Measurements from ENCODE around the gene AATK.
A peak's percentile ranks its signal among the peaks of the same experiment; 100 is the strongest.

The AATK gene

DNA sequence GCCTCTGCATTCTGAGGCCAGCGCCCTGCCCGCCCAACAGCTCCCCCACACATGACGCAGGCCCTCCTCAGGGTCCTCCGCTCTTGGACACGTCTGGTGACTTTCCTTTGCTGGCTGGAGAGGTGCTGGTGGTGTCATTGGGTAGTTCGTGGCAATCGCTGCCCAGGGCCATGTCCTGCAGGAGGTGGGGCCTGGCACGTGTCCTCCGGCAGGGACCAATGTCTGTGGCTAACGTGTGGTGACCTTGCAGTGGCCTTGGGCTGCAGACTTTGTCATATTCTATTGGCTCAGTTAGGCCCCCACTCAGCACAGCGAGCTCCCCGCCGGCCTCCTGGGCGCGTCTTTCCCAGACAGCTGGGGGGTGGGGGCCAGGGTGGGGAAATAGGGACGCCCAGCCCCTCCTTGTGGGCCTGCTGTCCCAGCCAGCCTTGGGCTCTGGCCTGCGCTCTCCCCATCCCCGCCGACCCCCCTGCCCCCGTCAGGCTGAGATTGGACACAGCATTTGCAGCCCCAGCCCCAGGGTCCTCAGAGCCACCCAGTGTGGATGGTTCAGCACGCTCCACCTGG is 52.8 kb downstream of the AATK start:
- peaks cover 77% of the 10 kb centered on the region for H4K20me1 ChIP-seq
- H3K27ac ChIP-seq: no peak overlapping the region
- H3K4me1 ChIP-seq: peaks cover 76% of the 10 kb centered on the region
- TF ChIP-seq Cebpa-rat (IDR thresholded peaks at IDR 0.05): no peak
- no peaks in the 10 kb centered on the region for H3K9me3 ChIP-seq
- H3K4me2 ChIP-seq: no peak overlapping the region
- H3K36me3 ChIP-seq: no peaks in the 10 kb centered on the region
- H3K9ac ChIP-seq: no peak overlapping the region
- peaks cover 87% of the 10 kb centered on the region for H3K27me3 ChIP-seq
- no peak overlapping the region for H3K4me3 ChIP-seq

DNA sequence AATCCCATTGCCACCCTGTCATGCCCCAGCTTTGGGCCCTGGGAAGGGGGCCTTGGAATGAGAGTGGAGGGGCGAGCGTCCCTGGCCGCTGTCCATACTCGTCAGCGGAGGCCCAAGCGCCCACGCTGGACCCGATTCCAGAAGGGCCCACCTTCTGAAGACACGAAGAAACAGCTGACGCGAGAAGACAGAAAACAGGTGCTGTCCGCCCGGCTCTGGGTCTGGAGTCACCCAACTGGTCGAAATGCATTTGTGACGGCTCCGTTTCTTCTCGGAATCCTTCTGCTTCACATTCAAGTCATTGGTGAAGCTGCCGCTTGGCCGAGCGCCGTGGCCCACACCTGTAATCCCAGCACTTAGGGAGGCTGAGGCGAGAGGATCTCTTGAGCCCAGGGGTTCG is 53.6 kb downstream of the AATK start:
- Histone ChIP-seq H3K27me3 (peaks cover 87% of the 10 kb centered on the region), H3K27ac (no peak overlapping the region), H3K9ac (no peak overlapping the region), H3K4me3 (no peak overlapping the region), H3K36me3 (no peaks in the 10 kb centered on the region), H3K4me1 (peaks cover 76% of the 10 kb centered on the region), H4K20me1 (peaks cover 85% of the 10 kb centered on the region), H3K9me3 (no peaks in the 10 kb centered on the region), H3K4me2 (no peak overlapping the region)
- no peak for TF ChIP-seq Cebpa-rat (IDR thresholded peaks at IDR 0.05)

DNA sequence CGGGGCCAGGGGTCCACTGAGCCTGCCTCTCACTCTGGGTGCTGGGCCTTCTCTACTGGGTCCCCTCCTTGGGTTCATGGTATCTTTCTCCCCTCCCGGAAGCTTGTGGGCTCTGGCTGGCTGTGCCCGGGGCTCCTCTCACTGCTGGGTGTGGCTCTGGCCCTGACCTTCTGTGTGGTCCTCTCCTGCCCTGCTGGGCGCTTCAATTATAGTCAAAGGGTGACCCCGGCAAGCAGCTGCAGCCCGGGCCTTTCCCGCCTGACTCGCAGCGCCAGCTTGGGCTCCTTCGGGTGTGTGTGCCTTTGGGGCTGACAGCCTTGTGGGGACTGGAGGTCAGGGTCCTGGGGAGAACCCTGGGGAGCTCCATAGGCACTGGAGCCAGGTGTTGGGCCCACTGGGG is 55.0 kb downstream of the AATK start:
- Histone ChIP-seq H3K27ac (no peak overlapping the region), H4K20me1 (peaks cover 88% of the 10 kb centered on the region), H3K9me3 (no peaks in the 10 kb centered on the region)

DNA sequence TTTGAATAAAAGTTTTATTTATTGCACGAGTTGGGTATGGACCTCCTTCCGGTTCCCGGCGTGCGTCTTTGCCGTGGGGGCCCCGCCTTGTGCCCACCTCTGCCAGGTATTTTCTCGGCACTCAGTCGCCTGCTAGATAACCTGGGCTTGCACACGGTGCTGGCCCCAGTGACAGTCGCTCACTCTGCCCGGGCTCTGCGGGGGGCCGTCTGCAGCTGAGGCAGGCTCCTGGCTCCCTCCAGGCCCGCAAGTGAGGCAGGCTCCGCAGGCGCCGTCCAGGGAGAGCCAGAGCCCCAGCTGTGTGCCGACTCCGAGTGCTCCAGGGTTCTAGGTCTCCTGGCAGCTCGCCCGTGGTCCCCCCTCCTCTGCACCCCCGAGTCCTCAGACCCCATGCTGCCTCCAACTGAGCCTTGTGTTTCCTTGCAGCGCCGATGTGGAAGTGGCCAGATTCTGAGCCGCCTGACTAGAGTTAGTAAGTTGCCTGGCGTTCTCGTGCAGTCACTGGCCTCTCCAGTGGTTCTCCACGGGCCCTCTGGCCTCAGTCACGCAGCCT is 55.5 kb downstream of the AATK start:
- H4K20me1 ChIP-seq: peaks cover 88% of the 10 kb centered on the region
- H3K4me2 ChIP-seq: peak overlapping the region; percentile 82
- peaks cover 80% of the 10 kb centered on the region for H3K27me3 ChIP-seq

More for the DNA sequence above, 55.0 kb downstream of the AATK start:
- Histone ChIP-seq H3K27me3 (peaks cover 80% of the 10 kb centered on the region), H3K4me1 (peaks cover 73% of the 10 kb centered on the region), H3K36me3 (no peaks in the 10 kb centered on the region), H3K4me2 (peak overlapping the region; percentile 82; the same call in 1 of the 2 replicates), H3K4me3 (no peak overlapping the region), H3K9ac (no peak overlapping the region)
- no peak for TF ChIP-seq Cebpa-rat (IDR thresholded peaks at IDR 0.05)

DNA sequence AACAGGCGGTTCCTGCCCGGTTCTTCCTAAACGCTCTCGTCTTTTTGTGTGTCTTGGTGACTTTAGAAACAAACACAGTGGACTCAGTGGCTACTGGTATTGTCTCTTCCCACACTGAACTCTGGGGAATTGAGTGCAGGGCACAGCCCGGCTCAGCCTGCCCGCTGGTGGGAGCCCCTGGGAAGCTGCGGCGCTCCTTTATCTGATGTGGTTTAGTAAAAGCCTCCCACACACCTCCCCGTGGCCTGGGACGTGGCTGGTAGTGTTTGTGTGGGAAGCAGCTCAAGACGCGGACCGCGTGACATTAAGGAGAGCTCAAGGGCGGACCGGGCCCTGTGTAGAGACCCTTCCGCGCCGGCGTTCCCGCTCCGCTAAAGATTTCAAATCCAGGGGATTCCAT is 56.1 kb downstream of the AATK start:
- TF ChIP-seq Cebpa-rat (IDR thresholded peaks at IDR 0.05): no peak
- Histone ChIP-seq H3K4me1 (peaks cover 72% of the 10 kb centered on the region), H3K27ac (no peak overlapping the region), H3K36me3 (no peaks in the 10 kb centered on the region), H3K4me2 (peak overlapping the region; percentile 82), H3K9me3 (no peaks in the 10 kb centered on the region), H3K9ac (no peak overlapping the region), H3K27me3 (peaks cover 82% of the 10 kb centered on the region), H4K20me1 (peaks cover 88% of the 10 kb centered on the region), H3K4me3 (no peak overlapping the region)

More for the DNA sequence above, 55.5 kb downstream of the AATK start:
- H3K36me3 ChIP-seq: no peaks in the 10 kb centered on the region
- no peak overlapping the region for H3K27ac ChIP-seq
- no peaks in the 10 kb centered on the region for H3K9me3 ChIP-seq
- no peak overlapping the region for H3K4me3 ChIP-seq
- H3K4me1 ChIP-seq: peaks cover 72% of the 10 kb centered on the region
- no peak overlapping the region for H3K9ac ChIP-seq
- TF ChIP-seq Cebpa-rat (IDR thresholded peaks at IDR 0.05): no peak

DNA sequence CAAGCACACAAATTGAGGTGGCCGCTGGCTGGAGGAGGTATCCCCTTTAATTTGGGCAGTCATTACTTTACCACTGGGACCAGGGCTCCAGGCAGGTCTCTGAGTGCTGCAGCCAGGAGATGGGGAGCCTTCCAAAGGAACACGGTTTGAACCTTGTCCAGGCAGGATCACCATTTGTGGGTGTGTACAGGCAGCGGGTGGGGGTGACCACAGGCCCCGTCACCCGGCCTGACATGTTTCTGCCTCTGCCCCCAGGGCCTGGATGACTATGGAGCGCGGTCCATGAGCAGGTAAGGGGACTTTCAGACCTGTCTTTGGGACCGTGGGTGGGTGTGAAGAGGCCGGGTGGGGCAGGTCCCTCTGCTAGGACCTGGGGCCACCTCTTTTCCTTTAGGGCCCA is 57.8 kb downstream of the AATK start:
- Histone ChIP-seq H3K36me3 (no peaks in the 10 kb centered on the region), H3K4me3 (peak overlapping the region; percentile 7; the same call in 1 of the 2 replicates), H3K4me2 (peak overlapping the region; percentile 82), H3K27me3 (peaks cover 91% of the 10 kb centered on the region), H3K9ac (no peak overlapping the region), H3K27ac (no peak overlapping the region), H4K20me1 (peaks cover 89% of the 10 kb centered on the region), H3K4me1 (peaks cover 63% of the 10 kb centered on the region), H3K9me3 (no peaks in the 10 kb centered on the region)
- no peak for TF ChIP-seq Cebpa-rat (IDR thresholded peaks at IDR 0.05)

DNA sequence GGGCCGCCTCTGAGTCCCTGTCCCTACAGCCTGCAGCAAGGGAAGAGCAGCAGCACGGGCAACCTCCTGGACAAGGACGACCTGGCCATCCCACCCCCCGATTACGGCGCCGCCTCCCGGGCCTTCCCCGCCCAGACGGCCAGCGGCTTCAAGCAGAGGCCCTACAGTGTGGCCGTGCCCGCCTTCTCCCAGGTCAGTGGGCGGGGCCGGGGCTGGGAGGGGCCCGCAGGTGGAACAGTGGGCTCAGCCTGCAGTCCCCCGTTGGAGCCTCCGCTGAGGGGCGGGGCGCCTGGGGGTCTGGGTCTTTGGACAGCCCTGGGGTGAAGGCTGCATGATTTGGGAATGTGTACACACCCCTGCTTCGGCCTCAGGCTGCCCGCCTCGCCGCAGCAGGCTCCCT is 59.3 kb downstream of the AATK start:
- H3K27me3 ChIP-seq: peaks cover 87% of the 10 kb centered on the region
- peaks cover 78% of the 10 kb centered on the region for H3K4me1 ChIP-seq
- no peak overlapping the region for H3K9ac ChIP-seq
- no peaks in the 10 kb centered on the region for H3K9me3 ChIP-seq
- no peak overlapping the region for H3K27ac ChIP-seq
- H3K36me3 ChIP-seq: no peaks in the 10 kb centered on the region
- no peak for TF ChIP-seq Cebpa-rat (IDR thresholded peaks at IDR 0.05)
- H4K20me1 ChIP-seq: peaks cover 95% of the 10 kb centered on the region
- H3K4me2 ChIP-seq: no peak overlapping the region; the same call in 1 of the 2 replicates
- H3K4me3 ChIP-seq: no peak overlapping the region

DNA sequence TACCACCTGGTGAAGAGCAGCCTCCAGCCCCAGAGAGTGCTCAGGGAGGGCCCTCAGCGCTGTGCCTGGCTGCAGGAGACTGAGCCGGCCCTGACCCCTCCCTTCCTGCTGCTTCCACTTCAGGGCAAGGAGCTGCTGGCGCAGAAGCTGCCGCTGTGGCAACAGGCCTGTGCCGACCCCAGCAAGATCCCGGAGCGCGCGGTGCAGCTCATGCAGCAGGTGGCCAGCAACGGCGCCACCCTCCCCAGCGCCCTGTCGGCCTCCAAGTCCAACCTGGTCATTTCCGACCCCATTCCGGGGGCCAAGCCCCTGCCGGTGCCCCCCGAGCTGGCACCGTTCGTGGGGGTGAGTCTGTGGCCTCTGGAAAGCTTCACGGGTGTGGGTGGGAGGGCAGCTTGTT is 62.6 kb downstream of the AATK start:
- no peak overlapping the region for H3K4me3 ChIP-seq
- peaks cover 53% of the 10 kb centered on the region for H3K4me1 ChIP-seq
- H3K9ac ChIP-seq: no peak overlapping the region
- H3K36me3 ChIP-seq: no peaks in the 10 kb centered on the region
- no peak overlapping the region for H3K27ac ChIP-seq
- no peaks in the 10 kb centered on the region for H3K9me3 ChIP-seq
- TF ChIP-seq Cebpa-rat (IDR thresholded peaks at IDR 0.05): no peak
- H3K27me3 ChIP-seq: peaks cover 67% of the 10 kb centered on the region
- peaks cover 72% of the 10 kb centered on the region for H4K20me1 ChIP-seq
- peak overlapping the region; percentile 31; the same call in 1 of the 2 replicates for H3K4me2 ChIP-seq

DNA sequence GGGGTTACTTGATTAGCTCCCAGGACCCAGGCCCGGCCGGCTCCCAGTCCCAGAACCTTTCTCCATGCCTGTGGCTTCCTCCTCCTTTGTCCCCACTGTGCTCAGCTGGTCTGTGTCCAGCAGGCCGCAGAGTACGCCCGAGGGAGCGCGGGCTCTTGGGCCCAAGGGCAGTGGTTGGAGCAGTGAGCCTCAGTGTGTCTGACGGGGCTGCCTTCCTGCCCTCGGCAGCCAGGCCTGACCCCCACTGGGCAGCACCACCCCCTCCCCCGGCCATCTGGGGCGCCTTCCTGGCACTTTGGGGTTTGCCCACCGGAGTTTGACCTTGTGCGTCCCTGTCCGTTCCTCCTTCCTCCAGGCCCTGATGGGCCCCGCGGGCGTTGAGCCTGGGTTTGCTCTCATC is 63.2 kb downstream of the AATK start:
- H3K4me1 ChIP-seq: peaks cover 51% of the 10 kb centered on the region
- peaks cover 69% of the 10 kb centered on the region for H4K20me1 ChIP-seq
- H3K9me3 ChIP-seq: no peaks in the 10 kb centered on the region
- H3K4me2 ChIP-seq: peak overlapping the region; percentile 31; the same call in 1 of the 2 replicates
- H3K4me3 ChIP-seq: no peak overlapping the region
- H3K36me3 ChIP-seq: no peaks in the 10 kb centered on the region
- no peak overlapping the region for H3K27ac ChIP-seq
- no peak overlapping the region for H3K9ac ChIP-seq
- H3K27me3 ChIP-seq: peaks cover 67% of the 10 kb centered on the region
- no peak for TF ChIP-seq Cebpa-rat (IDR thresholded peaks at IDR 0.05)

DNA sequence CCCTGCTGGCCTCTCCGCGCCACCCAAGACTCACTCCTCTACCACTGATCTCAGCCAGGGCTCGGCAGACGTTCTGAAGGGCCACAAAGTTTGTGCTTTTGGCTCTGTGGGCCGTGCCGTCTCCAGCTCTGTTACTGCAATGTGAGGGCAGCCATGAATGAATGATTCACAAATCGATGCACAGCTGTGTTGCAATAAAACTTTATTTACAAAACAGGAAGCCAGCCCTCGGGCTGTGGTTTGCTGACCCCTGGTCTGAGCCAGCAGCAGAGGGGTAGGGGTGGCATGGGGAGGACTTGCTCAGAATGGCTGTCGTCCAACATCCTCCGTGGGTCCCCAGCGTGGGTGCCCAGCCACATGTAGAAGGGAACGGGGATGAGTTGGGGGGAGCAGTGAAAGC is 63.7 kb downstream of the AATK start:
- Histone ChIP-seq H3K9me3 (no peaks in the 10 kb centered on the region), H3K27me3 (peaks cover 67% of the 10 kb centered on the region), H3K9ac (no peak overlapping the region), H3K27ac (no peak overlapping the region), H3K4me3 (no peak overlapping the region), H3K4me1 (peaks cover 51% of the 10 kb centered on the region), H3K4me2 (peak overlapping the region; percentile 70), H4K20me1 (peaks cover 69% of the 10 kb centered on the region), H3K36me3 (no peaks in the 10 kb centered on the region)
- TF ChIP-seq Cebpa-rat (IDR thresholded peaks at IDR 0.05): no peak
